Placental epithelial cell (primary cell): ENCODE results near the gene RAB44. TPM values are rescaled to one million over a fixed set of nuclear protein-coding genes. Genes with fewer than 3 reads are reported as not detected.

Experiments
- small RNA-seq: library from RNA; depleted of rRNA; stranded (forward); fragments of <200 nt; gene quantifications from one replicate; pipeline ENCODE3, GENCODE V24; 2012
- total RNA-seq: library from RNA; depleted of rRNA; stranded (reverse); fragments of >200 nt; gene quantifications from 2 replicates; pipeline ENCODE4 v1.2.3, GENCODE V29; 2012

RAB44 gene, protein sequence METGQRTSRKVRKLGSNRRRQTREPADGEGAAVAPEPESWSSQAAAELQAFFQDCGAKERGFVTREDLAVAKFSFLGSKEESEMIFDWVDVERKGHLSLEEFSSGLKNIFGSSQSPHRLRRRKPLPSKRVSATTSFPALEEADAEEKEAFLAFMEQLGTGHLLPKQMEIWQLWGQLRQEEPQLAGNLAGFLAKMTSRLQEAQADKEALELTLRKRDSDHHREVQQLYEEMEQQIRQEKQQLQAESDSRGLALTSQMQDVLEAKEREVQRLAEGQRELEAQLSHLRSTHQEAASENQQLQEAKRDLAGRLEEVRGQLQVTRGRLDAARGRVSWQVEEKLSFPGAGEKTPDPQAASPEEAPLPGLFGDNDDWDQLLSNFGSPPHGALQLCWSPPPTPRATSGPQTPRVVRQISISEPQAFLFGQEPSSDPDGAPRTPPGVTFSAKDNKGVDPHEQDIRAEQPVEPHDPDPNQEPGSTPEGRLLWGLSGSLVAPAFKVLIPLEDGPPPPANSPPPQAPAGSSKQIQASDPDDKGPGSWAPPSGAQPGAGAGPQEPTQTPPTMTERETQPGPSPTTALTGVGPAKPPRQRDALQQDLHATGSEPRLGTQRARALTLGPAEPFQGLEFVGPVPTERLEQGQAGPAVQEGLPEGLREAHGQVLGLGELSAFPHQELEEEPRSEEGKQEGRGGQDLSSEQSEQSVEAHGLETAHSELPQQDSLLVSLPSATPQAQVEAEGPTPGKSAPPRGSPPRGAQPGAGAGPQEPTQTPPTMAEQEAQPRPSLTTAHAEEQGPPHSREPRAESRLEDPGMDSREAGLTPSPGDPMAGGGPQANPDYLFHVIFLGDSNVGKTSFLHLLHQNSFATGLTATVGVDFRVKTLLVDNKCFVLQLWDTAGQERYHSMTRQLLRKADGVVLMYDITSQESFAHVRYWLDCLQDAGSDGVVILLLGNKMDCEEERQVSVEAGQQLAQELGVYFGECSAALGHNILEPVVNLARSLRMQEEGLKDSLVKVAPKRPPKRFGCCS
- 0.11 TPM in 1 of 2 replicates, not detected in the other for total RNA-seq

DNA sequence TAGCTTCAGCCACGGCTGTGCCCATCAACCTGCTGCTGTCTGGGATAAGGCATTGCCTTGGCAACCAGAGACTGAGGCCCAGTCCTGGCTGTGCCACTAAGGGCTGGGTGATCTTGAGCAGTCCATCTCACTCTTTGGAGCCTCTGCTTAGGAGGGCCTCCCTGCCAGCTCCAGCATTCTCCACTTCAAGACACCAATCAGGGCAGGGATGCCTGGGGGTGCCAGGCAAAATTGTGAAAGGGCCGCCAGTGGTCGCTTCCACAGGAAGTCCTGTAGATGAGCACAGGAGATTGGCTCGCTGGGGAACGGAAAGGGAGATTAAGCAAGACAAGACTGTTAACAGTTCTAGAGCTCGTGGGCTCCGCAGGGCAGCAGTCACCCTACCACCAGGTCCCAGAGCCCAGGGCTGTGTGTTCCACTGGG is at the start of gene RAB44:
TSS of gene RAB44 (plus strand) at position 346 of the 423 bp plus-strand sequence. CDS start 6,410 bp downstream, outside the sequence.

DNA sequence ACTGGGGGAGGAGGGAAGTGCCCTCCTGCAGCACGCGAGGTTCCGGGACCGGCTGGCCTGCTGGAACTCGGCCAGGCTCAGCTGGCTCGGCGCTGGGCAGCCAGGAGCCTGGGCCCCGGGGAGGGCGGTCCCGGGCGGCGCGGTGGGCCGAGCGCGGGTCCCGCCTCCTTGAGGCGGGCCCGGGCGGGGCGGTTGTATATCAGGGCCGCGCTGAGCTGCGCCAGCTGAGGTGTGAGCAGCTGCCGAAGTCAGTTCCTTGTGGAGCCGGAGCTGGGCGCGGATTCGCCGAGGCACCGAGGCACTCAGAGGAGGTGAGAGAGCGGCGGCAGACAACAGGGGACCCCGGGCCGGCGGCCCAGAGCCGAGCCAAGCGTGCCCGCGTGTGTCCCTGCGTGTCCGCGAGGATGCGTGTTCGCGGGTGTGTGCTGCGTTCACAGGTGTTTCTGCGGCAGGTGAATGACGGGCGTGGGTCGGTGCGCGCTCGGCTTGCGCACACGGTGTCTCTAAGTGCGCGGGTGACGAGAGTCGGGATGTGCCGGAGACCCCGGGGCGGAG is 19.1 kb upstream of the RAB44 start, which contains the start of gene CDKN1A:
TSS of gene CDKN1A (plus strand) at position 227 of the 555 bp plus-strand sequence. CDS start 5,388 bp downstream, outside the sequence.

Small RNA genes within 50 kb of the gene (small RNA-seq; reads per million reads assigned to genes)
- not detected for gene RF00019

Other genes starting within 250 kb of the RAB44 start
- gene STK38, start 150.3 kb upstream of the RAB44 start, total RNA-seq: 30.2 and 34.4 TPM in 2 replicates
- gene SRSF3, start 103.5 kb upstream of the RAB44 start, total RNA-seq: 188 and 217 TPM in 2 replicates
- 183 and 340 TPM in 2 replicates for gene CDKN1A, start 19.1 kb upstream of the RAB44 start, total RNA-seq
- gene CPNE5, start 141.6 kb downstream of the RAB44 start, total RNA-seq: not detected in 2 replicates
- 15.3 and 33.9 TPM in 2 replicates for gene PPIL1, start 177.0 kb downstream of the RAB44 start, total RNA-seq
- 29.8 and 47.4 TPM in 2 replicates for gene C6orf89, start 188.1 kb downstream of the RAB44 start, total RNA-seq